GM06990 (cell line): ENCODE data around the gene KCNH5.

Experiments
- DNase-seq: peaks from one replicate; pipeline ENCODE4 v3.0.0-alpha.2; 2011; ENCODE audit not compliant: insufficient read length; ENCODE audit errors: extremely low read depth
- H3K27me3 ChIP-seq: replicated peaks from 2 replicates; pipeline ENCODE4 v1.6.0; 2011; ENCODE audit warnings: low read length; ENCODE audit not compliant: control insufficient read depth, insufficient read depth
- H3K36me3 ChIP-seq: 2 replicates; pipeline ENCODE4 v1.5.1; 2011; ENCODE audit warnings: low read length; ENCODE audit not compliant: control insufficient read depth, insufficient read depth
- H3K4me3 ChIP-seq: replicated peaks from 2 replicates; pipeline ENCODE4 v1.5.1; 2011; ENCODE audit warnings: low read depth, mild to moderate bottlenecking, control low read depth, low read length
- TF ChIP-seq, protein P1 (sequence below): IDR thresholded peaks from 2 replicates; pipeline ENCODE4 v1.5.1; 2011; ENCODE audit warnings: low read length, control low read depth, mild to moderate bottlenecking, inconsistent platforms; ENCODE audit not compliant: insufficient read depth, poor library complexity, severe bottlenecking

Gene KCNH5

DNA sequence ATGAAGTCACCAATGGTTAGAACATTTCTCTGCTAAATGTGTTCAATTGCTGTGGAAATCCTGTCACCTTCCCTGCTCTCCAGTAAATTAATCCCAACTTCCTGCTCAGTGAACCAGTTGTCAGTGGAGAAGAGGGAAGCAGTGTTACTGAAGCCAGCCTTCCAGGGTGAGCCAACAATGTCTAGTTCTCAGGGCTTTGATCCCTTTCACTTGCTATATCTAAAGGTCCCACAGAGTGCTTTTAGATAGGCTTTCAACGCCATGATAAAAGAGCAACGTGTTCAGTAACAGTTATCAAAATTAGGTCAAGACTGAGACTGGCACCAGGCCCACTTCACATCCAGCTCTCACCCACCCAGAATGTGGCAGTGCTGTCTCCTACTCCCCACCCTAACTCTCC, 139.7 kb downstream of the KCNH5 start:
- Histone ChIP-seq H3K4me3 (no peak overlapping the region), H3K27me3 (no peaks in the 10 kb centered on the region), H3K36me3 (no peaks in the 10 kb centered on the region)
- TF ChIP-seq, protein P1, sequence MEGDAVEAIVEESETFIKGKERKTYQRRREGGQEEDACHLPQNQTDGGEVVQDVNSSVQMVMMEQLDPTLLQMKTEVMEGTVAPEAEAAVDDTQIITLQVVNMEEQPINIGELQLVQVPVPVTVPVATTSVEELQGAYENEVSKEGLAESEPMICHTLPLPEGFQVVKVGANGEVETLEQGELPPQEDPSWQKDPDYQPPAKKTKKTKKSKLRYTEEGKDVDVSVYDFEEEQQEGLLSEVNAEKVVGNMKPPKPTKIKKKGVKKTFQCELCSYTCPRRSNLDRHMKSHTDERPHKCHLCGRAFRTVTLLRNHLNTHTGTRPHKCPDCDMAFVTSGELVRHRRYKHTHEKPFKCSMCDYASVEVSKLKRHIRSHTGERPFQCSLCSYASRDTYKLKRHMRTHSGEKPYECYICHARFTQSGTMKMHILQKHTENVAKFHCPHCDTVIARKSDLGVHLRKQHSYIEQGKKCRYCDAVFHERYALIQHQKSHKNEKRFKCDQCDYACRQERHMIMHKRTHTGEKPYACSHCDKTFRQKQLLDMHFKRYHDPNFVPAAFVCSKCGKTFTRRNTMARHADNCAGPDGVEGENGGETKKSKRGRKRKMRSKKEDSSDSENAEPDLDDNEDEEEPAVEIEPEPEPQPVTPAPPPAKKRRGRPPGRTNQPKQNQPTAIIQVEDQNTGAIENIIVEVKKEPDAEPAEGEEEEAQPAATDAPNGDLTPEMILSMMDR, result no peak
- DNase-seq, result no peak

DNA sequence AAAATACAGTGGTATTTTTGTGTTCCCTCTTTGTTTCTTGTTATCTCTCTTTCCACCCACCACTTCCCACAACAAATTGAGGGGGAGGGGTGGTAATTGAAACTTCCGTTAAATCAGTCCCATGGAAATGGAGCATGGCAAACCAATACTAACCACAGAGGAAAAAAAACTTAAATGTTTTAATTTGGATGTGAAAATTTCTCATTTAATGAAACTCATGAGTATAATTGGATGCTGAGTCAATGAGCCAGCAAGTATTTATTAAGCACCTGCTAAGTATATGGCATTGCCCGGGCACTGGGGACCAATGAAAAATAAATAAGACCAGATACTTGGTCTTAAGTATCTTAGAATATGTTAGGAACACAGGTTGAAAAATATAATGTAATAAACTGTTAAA, 147.5 kb downstream of the KCNH5 start:
- H3K27me3 ChIP-seq, result no peaks in the 10 kb centered on the region
- no peak for DNase-seq
- no peaks in the 10 kb centered on the region for H3K36me3 ChIP-seq
- H3K4me3 ChIP-seq, result no peak overlapping the region
- TF ChIP-seq, protein P1, result no peak

DNA sequence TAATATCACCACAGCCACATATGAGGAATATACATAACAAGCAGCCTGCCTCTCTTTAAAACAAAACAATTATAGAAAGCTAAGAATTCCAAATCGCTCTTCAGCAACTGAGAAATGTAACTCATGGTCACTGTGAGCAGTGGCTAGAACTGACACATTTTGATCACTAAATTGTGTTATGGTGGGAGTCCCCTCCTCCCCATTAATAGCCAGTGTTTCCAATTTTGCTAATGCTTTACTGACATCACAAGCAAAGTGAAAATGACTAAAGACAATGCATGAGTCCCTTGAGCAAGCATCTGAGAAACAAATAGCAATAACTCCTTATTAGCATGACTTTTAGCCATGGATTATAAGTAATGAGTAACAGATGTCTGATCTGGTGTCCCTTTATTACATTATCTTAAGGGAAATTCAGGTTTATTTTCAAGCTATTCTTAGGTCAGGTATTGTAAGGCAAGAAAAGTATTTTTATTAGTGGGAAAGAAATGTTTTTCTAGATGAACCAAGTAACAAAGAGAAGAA, 148.3 kb downstream of the KCNH5 start:
- DNase-seq, result no peak
- no peak overlapping the region for H3K4me3 ChIP-seq
- no peaks in the 10 kb centered on the region for H3K27me3 ChIP-seq
- H3K36me3 ChIP-seq, result no peaks in the 10 kb centered on the region
- TF ChIP-seq, protein P1, result no peak

DNA sequence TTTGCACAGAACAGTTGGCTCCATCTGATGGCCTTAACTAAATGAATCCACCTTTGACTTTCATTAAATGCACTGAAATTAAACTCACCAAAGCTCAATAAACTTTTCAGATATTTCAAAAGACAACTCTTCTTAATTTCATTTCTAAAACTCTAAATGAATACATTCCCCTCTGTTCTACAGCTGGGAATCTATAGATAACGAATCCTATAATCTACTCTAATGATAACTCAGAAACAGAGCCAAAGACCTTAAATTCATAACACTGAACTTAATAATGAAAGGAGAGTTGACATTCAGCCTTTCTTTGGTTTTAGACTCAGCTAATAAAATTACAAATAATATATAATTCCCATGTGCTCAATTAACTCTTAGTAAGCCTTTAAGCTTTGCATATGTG, 150.5 kb downstream of the KCNH5 start:
- no peak overlapping the region for H3K4me3 ChIP-seq
- H3K27me3 ChIP-seq, result no peaks in the 10 kb centered on the region
- no peaks in the 10 kb centered on the region for H3K36me3 ChIP-seq
- TF ChIP-seq, protein P1, result no peak
- DNase-seq, result no peak

DNA sequence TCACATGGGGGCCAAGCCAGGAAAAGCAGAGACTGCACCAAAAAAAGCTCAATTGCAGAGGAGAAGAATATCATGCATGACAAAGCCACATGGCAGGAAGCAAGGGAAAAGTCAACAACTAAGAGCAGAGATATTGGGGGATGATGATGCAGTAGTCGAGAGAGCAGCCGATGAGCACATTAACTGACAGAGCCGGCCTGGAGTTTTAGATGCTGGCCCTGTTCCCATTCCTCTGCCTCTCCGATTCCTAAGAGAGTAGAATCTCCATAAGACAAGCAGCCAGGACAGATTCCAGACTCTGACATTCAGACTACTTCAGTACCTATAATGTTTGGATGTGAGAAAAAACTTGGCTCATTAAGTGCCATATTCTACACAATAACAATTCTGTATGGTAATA, 155.9 kb downstream of the KCNH5 start:
- no peak for DNase-seq
- H3K36me3 ChIP-seq, result no peaks in the 10 kb centered on the region
- H3K4me3 ChIP-seq, result no peak overlapping the region
- TF ChIP-seq, protein P1, result no peak
- H3K27me3 ChIP-seq, result no peaks in the 10 kb centered on the region

DNA sequence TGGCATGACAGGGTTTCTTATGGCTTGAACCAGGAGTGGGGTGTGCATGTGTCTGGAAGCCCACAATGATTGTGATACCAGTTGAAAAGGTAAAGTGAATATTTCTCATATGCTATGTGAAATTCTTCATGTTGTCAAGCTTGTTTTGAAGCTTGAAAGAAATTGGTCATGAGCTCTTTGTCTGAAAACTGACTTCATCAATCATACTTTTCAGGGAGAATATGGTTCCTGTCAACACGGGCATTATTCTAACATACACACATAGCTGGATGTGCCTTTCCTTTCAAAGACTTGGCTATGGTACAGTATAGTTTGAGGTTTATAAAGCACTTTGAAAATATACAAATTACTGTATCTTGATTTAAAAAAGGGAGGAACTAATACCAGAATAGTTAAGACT, 158.8 kb downstream of the KCNH5 start:
- H3K36me3 ChIP-seq, result no peaks in the 10 kb centered on the region
- no peak overlapping the region for H3K4me3 ChIP-seq

More for the DNA sequence above, 158.8 kb downstream of the KCNH5 start:
- H3K27me3 ChIP-seq, result no peaks in the 10 kb centered on the region
- no peak for DNase-seq
- TF ChIP-seq, protein P1, result no peak
